GM12872 (cell line): ENCODE measurements around the gene TAGLN.

Experiments
- TF ChIP-seq, protein P1 (sequence below): IDR thresholded peaks from 3 replicates; pipeline ENCODE4 v1.5.1; 2011; ENCODE audit warnings: low read depth, mild to moderate bottlenecking, low read length, moderate library complexity; ENCODE audit not compliant: insufficient read depth

Gene TAGLN

DNA sequence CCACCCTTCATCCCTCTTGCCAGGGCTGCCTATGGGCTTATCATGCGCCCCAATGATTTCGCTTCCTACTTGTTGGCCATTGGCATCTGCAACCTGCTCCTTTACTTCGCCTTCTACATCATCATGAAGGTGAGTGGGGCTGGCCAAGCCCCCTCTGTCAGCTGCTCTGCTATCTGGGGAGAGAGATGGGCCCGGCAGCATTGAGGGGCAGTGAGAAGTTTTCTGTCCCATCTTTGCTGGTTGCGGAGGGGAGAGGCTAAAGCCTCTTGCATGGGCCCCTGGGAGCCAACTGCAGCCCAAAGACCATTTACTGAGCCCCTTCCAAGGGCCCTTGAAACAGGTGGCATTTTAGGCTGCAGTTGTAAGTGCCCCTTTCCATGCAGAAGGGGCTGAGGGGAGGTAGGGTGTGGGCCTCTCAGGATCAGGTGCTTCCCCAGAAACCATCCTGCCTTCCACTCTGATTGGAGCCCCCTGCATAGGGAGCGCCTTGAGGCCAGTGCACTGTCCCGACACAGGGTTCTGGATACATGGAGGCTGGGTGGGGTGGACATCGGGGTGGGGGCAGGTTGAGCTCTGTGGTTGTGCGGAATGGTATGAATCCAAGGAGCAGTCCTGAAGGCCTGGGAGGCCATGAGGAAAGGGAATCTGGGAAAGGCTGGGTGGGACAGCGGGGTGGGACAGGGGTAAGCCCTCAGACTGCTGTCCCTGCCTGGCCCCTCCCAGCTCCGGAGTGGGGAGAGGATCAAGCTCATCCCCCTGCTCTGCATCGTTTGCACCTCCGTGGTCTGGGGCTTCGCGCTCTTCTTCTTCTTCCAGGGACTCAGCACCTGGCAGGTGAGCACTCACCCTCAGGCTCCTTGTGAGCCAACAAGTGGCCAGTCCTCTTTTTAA, 5.8 kb upstream of the TAGLN start:
- TF ChIP-seq, protein P1, sequence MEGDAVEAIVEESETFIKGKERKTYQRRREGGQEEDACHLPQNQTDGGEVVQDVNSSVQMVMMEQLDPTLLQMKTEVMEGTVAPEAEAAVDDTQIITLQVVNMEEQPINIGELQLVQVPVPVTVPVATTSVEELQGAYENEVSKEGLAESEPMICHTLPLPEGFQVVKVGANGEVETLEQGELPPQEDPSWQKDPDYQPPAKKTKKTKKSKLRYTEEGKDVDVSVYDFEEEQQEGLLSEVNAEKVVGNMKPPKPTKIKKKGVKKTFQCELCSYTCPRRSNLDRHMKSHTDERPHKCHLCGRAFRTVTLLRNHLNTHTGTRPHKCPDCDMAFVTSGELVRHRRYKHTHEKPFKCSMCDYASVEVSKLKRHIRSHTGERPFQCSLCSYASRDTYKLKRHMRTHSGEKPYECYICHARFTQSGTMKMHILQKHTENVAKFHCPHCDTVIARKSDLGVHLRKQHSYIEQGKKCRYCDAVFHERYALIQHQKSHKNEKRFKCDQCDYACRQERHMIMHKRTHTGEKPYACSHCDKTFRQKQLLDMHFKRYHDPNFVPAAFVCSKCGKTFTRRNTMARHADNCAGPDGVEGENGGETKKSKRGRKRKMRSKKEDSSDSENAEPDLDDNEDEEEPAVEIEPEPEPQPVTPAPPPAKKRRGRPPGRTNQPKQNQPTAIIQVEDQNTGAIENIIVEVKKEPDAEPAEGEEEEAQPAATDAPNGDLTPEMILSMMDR: no peak

DNA sequence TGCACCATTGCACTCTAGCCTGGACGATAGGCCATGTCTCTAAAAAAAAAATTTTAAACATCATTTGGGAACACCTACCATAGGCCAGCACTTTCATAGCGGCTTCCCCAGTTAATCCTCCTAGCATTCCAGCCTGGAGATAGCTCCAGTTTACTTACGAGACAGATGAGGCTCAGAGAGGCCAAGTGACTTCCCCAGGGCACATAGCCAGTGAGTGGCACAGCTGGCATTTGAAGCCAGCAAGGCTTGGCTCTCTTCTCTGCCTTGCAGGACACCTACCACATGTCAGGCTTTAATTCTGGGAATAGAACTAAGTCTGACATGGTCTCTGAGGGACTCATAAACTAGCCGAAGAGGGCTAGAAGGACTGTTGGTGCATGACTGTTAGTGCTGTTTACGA, 4.9 kb upstream of the TAGLN start:
- TF ChIP-seq, protein P1: no peak

DNA sequence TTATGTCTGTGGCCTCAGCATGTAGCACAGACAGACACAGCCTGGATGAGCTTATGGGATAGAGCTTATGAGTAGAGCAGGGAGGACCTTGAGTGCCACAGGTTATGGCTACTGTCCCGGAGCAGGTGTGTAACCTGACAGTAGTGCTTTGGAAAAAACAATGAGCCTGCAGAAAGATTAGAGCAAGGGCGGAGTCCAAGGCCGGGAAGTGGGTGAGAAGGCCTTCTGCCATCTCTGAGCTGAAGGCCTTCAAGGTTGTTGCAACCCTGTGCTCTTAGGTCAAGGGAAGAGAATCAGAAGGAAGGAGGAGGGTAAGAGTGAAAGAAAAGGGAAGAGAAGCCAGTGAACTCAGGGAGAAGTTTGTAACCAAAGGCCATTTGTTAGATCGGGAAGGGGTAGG, 3.9 kb upstream of the TAGLN start:
- TF ChIP-seq, protein P1: no peak

GRCh38 chr11:117195761-117196160, 3.4 kb upstream of the TAGLN start:
- TF ChIP-seq, protein P1: no peak

- TF ChIP-seq, protein P1: no peak
These were observed 2.2 kb upstream of the TAGLN start for GRCh38 chr11:117197006-117197405.

GRCh38 chr11:117197516-117198456, 1.4 kb upstream of the TAGLN start:
- TF ChIP-seq, protein P1: peak; percentile 39; the same call in 2 of the 3 replicates

- TF ChIP-seq, protein P1: no peak
These were observed 557 bp upstream of the TAGLN start for GRCh38 chr11:117198613-117199012.
